ENCODE results near the gene IGF2.
"Not testable (repeated sequence)": the region's sequence is repeated elsewhere in the genome, so short reads cannot be mapped to it uniquely, and the experiment has no call there.

The IGF2 gene

DNA sequence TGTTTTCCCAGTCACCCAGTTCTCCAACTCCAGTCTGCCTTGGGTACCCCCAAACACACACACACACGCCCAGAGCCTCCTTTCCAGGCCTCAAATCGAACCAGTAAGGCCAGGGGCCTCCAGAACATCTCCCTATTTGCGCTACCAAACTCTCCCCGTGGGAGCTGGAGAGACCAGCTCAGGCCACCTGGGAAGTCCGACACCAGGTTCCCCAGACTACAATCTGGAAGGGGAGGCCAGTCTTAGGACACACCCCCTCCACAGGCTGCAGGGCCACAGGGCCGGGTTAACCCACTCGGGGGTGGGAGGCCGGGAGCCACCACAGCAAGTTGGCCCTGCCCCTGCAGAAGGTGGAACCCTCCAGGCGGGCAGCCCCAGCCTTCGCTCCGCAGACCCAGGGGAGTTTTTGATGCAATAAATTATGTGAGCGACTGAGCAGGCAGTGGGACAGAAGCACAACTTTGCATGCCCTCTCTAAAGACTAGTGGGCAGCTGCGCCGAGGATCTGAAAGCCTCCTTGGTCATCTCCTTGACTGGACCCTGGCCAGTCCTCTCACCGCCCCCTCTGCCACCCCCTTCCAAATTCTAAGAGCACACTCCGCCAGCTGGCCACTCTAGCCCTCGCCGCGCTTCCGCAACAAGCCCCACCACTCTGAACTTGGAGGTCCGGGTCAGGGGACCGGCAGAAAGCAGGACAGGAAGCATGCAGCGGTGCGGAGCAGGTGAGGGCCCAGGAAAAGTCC lies 2.8 kb downstream of the IGF2 start:
- no peak for DNase-seq

DNA sequence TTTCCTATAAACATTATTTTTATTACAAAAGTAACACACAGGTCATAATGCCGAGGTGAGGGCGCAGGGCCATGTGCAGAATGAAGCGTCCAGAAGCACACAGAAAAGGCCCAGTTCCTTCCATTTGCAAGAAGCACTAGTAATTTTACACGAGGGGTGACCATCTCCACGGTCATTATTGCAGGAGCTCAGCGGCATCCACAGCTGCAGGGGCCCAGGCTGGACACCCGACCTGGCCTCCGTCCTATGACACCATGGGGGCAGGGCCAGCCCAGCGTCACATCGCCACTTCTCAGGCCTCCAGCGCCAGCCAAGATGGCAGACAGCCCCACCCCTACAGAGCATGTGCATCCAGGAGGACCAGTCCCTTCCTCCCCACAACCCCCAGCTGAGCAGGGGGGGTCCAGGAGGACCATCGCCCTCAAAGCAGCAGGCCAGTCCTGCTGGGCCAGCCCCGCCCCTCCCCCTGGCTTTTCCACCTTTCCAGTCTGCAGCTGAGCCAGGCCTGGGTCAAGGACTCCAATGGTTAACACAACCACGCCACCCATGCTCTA lies 3.5 kb downstream of the IGF2 start:
- DNase-seq: no peak

DNA sequence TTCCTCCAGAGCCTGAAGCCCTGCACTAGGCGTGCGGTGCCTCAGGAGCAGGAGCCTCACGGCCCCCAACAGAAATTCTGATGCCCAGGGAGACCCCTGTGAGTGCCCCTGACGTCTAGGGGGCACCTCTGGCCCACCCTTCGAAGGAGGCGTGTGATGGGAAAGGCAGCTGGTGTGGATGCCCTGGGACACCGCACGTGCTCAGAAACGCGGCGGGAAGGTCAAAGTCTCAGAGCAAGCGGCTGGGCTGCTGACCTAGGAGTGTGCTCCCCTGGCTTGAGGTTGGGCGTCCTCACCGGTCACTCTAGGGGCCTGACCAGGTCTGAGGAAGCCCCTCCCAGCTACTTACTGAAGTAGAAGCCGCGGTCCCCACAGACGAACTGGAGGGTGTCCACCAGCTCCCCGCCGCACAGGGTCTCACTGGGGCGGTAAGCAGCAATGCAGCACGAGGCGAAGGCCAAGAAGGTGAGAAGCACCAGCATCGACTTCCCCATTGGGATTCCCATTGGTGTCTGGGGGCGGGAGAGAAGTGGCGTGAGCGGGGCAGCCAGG lies 4.1 kb downstream of the IGF2 start:
- DNase-seq: no peak

DNA sequence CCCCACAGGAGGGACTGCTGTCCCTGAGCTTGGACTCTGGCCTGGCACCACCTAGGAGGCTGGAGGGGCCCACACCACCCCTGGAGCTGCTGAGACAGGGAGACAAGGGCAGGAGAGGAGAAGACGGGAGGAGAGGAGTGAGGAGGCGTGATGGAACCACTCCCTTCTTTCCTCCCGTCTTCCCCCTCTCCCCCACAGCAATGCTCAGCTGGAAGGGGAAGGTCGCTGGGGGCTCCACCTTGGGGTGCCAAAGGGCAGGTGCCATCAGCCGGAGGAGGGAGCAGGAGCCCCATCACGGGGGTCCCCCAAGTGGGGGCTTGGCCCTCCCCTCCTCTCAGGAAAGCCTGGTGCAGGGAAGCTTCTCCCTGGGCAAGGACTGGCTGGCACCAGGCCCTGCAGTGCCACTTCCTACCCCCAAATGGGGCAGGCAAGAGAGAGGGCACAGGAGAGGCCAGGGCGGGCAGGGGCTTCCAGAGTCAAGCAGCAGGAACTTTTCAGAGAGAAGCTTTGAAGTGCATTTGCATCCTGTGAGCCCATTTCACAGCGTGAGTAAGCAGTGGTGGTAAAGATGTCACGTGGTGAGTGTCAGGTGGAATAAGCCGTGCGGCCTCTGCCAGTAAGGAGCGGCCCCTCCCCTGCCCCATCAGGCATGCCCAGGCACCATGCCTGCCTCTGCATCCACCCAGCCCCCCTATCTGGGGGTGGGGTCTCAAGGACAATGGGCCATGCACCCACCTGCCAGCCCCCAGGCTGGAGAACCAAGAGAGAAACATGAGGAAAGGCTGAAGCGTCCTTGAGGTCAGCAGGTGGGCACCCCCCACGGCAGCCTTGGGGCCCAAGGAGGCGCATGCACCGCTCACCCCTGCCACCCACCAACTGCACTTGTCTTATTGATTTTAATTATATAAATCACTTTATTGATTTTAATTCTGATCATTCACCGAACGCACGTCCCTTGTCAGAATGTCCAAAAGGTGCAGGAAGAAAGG lies 4.9 kb downstream of the IGF2 start:
- no peak for DNase-seq

DNA sequence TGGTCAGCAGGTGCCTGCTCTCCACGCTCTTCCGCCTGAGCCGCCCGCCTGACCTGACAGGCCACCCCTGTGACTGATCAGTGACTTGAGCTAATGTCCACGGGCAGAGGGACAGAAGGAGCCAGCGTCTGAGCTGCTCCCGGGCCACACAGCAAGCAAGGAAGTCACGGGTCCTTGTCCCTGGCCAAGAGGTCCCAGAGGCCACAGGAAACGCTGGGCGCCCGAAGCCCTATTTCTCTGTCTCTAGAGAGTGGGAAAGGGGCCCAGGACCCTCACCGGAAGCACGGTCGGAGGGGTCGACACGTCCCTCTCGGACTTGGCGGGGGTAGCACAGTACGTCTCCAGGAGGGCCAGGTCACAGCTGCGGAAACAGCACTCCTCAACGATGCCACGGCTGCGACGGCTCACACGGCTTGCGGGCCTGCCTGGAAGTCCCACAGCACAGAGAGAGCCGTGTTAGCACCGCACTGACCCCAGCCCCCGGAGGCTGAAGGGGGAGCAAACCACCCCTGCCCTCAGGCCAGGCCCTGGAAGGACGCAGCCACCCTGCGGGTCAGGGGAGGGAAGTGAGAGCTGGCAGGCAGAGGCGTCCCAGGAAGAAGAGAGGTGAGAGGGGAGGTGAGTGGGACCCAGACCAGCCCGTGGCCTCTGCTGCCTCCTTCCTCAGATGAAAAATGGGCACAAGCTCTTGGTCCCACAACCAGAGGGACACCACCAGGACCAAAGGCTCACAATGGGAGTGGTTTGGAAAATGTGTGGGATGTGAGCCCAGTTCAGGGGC lies 5.8 kb downstream of the IGF2 start:
- no peak for DNase-seq

DNA sequence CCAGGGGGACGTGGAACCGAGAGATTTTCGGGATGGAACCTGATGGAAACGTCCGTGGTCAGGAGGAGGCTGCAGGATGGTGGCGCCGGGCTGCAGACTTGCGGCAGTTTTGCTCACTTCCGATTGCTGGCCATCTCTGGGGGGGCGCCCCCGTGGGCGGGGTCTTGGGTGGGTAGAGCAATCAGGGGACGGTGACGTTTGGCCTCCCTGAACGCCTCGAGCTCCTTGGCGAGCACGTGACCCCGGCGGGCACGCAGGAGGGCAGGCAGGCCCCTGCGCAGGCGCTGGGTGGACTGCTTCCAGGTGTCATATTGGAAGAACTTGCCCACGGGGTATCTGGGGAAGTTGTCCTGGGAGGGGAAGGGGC lies 6.3 kb downstream of the IGF2 start:
- no peak for DNase-seq

DNA sequence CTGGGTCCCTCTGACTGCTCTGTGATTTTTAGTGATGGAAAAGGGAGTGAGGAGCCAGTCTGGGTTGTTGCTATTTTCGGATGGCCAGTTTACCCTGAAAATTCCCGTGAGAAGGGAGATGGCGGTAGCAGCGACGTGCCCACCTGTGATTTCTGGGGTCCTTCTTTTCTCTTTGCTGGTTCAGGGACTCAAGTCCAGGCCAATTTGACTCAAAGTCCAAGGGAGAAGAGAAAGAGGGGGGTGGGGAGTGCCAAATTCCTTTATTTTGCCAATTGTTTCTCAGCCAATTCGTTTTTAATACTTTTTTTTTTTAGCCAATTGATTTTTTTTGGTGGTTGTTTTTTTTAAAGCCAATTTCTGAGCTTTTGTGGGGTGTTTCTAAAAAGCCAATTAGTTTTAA lies 6.9 kb downstream of the IGF2 start:
- no peak for DNase-seq

DNA sequence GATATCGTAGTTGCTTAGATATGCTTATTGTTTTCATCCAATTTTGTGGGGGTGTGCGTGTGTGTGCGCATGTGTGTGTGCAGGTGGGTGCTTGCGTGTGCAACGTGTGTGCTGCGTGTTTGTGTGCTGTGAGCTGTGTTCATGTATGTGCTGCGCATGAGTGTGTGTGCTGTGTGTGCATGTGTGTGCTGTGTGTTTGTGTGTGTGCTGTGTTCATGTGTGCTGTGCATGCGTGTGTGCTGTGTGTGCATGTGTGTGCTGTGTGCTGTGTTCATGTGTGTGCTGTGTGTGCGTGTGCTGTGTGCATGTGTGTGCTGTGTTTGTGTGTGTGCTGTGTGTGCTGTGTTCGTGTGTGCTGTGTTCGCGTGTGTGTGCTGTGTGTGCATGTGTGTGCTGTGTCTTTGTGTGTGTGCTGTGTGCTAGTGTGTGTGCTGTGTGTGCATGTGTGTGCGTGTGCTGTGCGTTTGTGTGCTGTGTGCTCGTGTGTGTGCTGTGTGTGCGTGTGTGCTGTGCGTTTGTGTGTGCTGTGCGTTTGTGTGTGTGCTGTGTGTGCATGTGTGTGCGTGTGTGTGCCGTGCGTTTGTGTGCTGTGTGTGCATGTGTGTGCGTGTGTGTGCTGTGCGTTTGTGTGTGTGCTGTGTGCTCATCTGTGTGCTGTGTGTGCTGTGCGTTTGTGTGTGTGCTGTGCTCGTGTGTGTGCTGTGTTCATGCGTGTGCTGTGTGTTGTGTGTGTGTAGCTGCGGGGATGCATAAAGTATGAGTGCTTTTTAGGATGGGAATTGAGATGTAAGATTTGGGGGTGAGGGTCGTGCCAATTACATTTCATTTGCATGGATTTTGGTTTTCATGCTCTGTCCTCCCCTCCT lies 7.6 kb downstream of the IGF2 start:
- no peak for DNase-seq

DNA sequence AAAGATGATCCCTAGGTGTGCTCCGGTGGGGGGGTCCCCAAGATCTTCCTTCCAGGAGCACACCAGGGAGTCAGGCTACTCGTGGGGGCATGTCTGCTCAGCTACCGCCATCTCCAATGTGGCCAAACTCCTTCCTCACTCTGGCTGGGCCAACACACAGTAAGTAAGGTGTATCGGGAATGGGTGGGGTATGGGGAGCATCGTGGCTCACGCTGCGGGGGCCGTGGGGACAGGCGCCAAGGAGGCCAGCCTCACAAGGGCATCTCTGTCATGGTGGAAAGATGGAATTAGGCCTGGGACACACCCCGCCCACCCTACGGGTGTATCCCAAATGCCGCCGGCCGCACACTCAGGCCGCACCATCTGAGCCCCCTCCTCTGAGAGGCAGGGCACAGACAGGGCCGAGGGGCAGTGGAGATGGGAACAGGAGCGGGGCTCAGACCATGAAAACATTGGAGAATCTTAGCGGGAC lies 8.3 kb downstream of the IGF2 start:
- DNase-seq: no peak

DNA sequence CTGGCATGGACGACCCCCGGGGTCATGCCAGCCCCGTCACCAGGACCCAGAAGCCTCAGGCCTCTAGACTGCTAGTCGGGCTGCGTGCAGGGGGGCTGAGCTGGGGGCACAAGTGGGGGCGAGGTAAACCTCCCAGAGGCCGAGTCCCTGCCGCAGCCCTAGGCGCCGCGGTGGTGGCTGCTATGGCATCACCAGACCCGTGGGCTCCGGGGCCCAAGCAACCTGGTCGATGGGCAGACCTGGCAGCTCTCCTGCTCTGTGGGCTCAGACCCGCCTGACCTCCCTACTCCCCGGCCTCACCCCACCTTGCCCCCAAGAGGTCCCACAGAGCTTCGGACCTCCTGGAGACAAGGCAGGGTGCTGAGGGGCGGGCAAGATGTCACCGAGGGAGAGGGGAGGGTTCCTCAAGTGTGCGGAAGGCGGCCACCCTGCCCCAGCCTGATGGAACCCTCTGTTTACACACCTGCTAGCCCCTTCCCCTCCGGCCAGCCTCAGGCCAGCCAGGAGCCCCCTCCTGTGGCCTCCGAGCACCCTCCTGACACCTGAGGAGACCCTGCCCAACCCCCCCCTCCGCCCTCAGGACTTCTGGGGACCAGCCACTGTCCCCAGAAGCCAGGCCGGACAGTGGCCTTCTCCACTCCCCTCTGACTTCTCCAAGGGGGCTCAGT lies 9.4 kb downstream of the IGF2 start:
- no peak for DNase-seq

DNA sequence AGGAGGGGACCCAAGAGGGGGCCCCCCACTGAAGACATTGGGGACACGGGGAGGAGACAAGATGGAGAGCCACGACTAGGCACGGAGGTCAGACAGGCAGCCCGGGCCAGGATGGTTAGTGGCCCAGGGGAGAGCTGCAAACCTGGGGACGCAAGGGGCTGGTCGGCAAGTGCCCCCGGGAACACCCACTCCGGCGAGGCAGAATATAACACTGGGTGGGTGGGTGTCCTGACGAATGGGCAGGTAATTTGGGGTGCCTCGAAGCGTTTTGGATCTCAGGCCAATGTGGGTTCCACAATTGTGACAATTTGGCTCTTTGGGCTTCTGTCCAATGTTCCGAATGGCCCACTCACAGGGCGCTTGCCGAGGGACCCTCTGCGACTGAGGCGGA lies 9.9 kb downstream of the IGF2 start:
- no peak for DNase-seq

DNA sequence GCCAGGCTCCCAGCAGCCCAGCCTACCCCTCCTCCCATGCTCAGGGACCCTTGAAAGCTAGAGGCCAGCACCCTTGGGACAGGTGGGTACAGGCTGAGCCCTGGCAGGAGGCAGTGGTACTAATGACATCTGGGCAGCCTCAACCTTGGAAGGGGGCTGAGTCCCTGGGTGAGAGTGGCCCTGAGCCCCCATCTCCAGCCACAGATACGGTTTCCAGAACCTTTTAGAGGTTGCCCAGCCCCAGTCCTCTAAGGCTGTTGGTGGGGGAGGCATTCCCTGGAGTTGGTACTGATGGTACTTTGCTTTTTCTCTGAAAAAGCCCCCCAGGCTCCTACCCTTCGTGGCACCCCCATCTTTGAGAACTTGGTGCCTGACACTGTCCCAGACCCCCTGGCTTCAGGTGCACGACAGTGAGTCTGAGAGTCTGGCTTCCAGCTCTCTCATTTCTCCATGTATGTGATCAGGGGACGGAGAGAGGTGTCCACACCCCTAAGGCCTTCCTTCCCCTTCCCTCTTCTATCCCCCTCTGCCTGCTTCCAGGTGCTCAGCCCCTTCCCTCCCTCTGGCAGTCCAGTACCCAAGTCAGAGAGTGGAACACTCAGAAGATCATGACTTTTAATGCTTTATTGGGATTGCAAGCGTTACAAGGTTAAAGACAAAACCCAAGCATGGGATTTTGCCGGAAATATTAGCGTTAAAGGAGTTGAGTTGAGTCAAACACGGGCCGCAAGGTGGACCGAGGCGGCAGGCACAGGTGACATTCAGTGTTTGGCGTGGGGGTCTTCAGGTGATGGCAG lies 10.5 kb downstream of the IGF2 start:
- no peak for DNase-seq

DNA sequence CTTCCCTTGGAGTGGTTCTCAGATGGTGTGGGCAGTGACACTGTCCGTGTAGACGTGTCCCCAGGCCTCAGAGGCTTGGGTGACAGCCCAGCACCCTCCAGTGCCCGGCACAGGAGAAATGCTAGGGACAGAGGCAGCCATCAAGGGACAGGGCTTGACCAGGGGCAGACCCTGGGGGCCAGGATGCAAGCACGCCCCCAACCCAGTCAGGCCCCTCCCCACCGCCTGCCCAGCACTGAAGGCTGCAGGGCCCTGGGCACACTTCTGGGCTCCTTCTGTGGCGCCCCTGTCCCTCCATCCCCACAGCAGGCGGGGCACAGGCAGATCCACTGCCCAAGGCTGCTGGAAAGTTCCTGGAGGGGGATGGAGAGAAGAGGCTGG lies 11.1 kb downstream of the IGF2 start:
- DNase-seq: no peak

DNA sequence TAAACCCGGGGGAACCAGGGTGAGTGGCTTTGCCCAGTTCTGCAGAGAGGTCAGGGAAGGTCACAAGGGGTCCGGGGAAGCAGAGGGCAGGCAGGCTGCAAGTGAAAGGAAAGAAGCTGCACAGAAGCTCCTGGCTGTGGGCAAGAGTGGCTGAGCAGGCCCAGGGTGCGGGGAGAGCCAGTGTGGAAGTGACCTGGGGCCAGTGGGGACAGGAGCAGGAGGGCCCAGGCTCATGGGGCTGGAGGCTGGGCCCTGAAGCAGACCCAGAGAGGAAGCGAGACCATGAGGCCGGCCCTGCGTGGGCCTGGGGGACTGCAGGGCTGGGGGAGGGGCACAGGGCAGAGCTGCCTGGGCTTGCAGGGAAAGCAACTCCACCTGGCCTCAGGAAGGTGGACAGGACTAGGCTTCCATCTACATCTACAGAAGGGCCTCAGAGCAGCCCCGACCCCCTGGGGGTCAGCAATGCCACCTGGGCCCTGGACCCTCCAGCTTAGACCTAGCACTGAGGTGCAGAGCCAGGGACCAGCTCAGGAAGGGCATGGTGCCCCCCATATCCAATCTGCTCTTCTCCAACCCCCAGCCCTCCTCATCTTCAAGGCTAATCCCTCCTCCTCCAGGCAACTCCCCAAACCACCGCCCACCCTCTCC lies 11.6 kb downstream of the IGF2 start:
- no peak for DNase-seq

DNA sequence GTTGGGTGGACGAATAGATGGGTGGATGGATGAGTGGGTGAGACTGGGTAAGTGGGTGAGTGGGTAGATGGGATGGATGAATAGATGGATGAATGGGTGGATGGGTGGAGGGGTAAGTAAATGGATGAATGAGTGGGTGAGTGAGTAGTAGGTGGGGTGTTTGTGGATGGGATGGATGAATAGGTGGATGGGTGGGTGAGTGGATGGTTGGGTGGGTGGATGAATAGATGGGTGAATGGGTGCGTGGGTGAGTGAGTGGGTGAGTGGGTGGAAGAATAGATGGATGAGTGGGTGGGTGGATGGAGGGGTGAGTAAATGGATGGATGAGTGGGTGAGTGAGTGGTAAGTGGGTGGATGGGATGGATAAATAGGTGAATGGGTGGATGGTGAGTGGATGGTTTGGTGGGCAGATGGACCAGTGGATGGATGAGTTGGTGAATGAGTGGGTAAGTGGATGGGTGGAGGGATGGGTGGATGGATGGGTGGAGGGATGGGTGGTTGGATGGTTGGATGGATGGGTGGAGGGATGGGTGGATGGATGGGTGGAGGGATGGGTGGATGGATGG lies 12.6 kb downstream of the IGF2 start:
- no peak for DNase-seq

DNA sequence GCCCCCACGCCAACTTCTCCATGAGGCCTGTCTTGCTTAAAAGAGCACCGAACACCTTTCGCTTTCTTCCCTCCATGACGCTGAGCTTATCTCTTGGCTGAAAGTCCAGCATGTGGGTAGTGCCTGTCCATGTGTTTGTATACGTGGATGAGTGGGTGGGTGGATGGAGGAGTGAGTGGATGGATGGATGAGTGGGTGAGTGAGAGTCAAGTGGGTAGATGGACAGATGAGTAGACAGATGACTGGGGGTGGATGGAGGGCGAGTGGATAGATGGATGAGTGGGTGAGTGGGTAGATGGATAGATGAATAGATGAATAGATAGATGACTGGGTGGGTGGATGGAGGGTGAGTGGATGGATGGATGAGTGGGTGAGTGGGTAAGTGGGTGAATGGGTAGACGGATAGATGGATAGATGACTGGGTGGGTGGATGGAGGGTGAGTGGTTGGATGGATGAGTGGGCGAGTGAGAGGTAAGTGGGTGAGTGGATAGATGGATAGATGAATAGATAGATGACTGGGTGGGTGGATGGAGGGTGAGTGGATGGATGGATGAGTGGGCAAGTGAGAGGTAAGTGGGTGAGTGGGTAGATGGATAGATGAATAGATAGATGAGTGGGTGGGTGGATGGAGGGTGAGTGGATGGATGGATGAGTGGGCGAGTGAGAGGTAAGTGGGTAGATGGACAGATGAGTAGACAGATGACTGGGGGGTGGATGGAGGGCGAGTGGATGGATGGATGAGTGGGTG lies 14.3 kb downstream of the IGF2 start:
- not testable (repeated sequence) for DNase-seq

DNA sequence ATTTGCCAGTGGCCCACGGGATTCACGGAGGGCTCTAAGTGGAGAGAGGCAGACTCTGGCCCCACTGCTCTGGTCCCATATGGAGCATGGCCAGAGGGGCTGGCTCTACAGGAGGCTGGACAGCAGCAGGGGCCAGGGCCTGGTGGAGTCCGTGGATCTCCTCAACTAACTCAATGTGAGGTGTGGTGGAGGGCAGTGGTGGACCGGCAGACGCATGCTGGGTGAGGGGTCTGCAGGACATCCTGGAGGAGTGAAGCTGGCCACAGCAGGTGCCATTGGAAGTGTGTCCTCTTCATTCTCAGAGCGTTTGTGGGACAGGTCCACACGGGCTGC lies 15.6 kb downstream of the IGF2 start:
- DNase-seq: no peak

DNA sequence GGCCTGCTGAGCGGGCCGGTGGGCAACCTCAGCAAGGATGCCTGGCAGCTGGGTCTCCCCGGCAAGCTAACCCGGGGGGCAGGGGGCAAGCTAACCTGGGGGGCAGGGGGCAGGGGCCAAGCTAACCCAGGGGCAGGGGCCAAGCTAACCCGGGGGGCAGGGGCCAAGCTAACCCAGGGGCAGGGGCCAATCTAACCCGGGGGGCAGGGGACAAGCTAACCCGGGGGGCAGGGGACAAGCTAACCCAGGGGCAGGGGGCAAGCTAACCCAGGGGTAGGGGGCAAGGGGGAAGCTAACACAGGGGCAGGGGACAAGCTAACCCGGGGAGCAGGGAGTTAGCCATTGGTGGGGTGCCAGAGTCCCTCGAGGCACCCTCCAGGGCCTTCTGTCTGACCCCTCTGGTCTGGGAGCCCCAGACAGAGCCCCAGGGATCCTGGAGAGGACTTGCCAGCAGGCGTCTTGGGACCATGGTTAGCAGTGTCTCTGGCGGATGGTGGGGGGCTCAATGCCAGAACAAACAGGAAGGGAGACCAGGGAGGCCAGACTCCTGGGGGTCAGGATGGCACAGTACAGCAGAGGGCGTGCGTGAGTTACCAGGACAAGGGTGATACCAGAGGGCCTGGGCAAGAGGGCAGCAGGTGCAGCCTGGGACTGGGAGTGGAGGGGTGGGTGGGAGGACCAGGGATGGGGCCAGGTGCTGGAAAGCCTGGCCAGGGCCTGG lies 16.1 kb downstream of the IGF2 start:
- no peak for DNase-seq

All from activated naive CD4-positive, alpha-beta T cell treated with Interleukin-2 at 50 U/mL for 16 hours (primary cell).